GM18868 (cell line): ENCODE data around the gene TBXAS1.

ENCODE experiments used
- ATAC-seq: cut with Tn5 transposase; IDR thresholded peaks from one replicate; pipeline ENCODE4 v1.9.1; 2021; ENCODE audit warnings: mild to moderate bottlenecking, moderate library complexity; ENCODE audit not compliant: unreplicated experiment

The TBXAS1 gene

GRCh38 chr7:140060788-140061606, 231.9 kb downstream of the TBXAS1 start:
- no peak for ATAC-seq

GRCh38 chr7:140061607-140061930, 232.5 kb downstream of the TBXAS1 start:
- ATAC-seq = no peak

GRCh38 chr7:140062118-140062527, 233.1 kb downstream of the TBXAS1 start:
- peak; percentile 29 for ATAC-seq

GRCh38 chr7:140062528-140063299, 233.7 kb downstream of the TBXAS1 start, which contains the start of gene PARP12:
Gene PARP12, minus strand, starts transcription at chr7:140062951. Its CDS starts 104 bp downstream, at chr7:140062847.
- ATAC-seq = peak; percentile 92

GRCh38 chr7:140067052-140067451, 238.0 kb downstream of the TBXAS1 start:
- no peak for ATAC-seq

- no peak for ATAC-seq
Observed at GRCh38 chr7:140068033-140068432, 239.0 kb downstream of the TBXAS1 start.

- ATAC-seq = no peak
Observed at GRCh38 chr7:140069298-140069949, 240.4 kb downstream of the TBXAS1 start.
